Measurements from ENCODE around the gene KCNK15.

KCNK15 gene

GRCh38 chr20:44790638-44791393 is 45.2 kb downstream of the KCNK15 start:
- DNase-seq (ENCODE audit: low read depth): no peak

- no peak for DNase-seq (ENCODE audit: low read depth)
Observed at GRCh38 chr20:44792796-44793195, 47.1 kb downstream of the KCNK15 start.

- no peak for DNase-seq (ENCODE audit: low read depth)
Observed at GRCh38 chr20:44795836-44796235, 50.2 kb downstream of the KCNK15 start.

- DNase-seq (ENCODE audit: low read depth): no peak
Observed at GRCh38 chr20:44796311-44796710, 50.6 kb downstream of the KCNK15 start.

- DNase-seq (ENCODE audit: low read depth): no peak
Observed at GRCh38 chr20:44796758-44797457, 51.2 kb downstream of the KCNK15 start.

GRCh38 chr20:44799691-44800090 is 54.0 kb downstream of the KCNK15 start:
- no peak for DNase-seq (ENCODE audit: low read depth)

- DNase-seq (ENCODE audit: low read depth): no peak
Observed at GRCh38 chr20:44800391-44801046, 54.9 kb downstream of the KCNK15 start.

Measured in T-helper 22 cell (primary cell).